Right lobe of liver (tissue), 4 donors: ENCODE data around the gene DAPK1.

Experiments
- POLR2A ChIP-seq: fragments of 450-650 bp; IDR thresholded peaks from one replicate; pipeline ENCODE4 v1.6.1; 2017; ENCODE audit warnings: antibody characterized with exemption, mild to moderate bottlenecking
- TF ChIP-seq, protein P1 (sequence below), 4 donors: fragments of 200-600 bp in 3 of 4; fragments of 450-650 bp in 1 of 4; IDR thresholded peaks; one replicate each; pipeline versions ENCODE4 v1.5.1 to v1.8.0; 2016 to 2022; ENCODE audit warnings: antibody characterized with exemption in 4 of 4, mild to moderate bottlenecking in 2 of 4
- donor health status: DM: no; HTN: no; CAD: no.
- donor health status: DM: no; HTN: no; CAD: no.
- donor health status: DM: no; HTN: yes; CAD: no.

- TF ChIP-seq, protein P1, sequence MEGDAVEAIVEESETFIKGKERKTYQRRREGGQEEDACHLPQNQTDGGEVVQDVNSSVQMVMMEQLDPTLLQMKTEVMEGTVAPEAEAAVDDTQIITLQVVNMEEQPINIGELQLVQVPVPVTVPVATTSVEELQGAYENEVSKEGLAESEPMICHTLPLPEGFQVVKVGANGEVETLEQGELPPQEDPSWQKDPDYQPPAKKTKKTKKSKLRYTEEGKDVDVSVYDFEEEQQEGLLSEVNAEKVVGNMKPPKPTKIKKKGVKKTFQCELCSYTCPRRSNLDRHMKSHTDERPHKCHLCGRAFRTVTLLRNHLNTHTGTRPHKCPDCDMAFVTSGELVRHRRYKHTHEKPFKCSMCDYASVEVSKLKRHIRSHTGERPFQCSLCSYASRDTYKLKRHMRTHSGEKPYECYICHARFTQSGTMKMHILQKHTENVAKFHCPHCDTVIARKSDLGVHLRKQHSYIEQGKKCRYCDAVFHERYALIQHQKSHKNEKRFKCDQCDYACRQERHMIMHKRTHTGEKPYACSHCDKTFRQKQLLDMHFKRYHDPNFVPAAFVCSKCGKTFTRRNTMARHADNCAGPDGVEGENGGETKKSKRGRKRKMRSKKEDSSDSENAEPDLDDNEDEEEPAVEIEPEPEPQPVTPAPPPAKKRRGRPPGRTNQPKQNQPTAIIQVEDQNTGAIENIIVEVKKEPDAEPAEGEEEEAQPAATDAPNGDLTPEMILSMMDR (IDR thresholded peaks at IDR 0.05): no peak
- TF ChIP-seq POLR2A: no peak
These were observed 58.4 kb downstream of the DAPK1 start for GRCh38 chr9:87556039-87556438.
